ENCODE measurements around the gene LILRA1. TPM values are rescaled to one million over a fixed set of nuclear protein-coding genes. Genes with fewer than 3 reads are reported as not detected.
A peak's percentile ranks its signal among the peaks of the same experiment; 100 is the strongest.
"Not testable (repeated sequence)": the region's sequence is repeated elsewhere in the genome, so short reads cannot be mapped to it uniquely, and the experiment has no call there.

LILRA1 gene
- total RNA-seq, 4 donors from 2014 or later = 0.23 to 2.0 (median 0.47) TPM

- no peak for DNase-seq (ENCODE audit: extremely low spot score)
- Histone ChIP-seq H3K9me3 (peaks cover 0 to 12% (median 3%) of the 10 kb centered on the region in 4 donors), H3K27ac (replicated peaks in 1 of 4) (no peak overlapping the region), H3K27me3 (peaks cover 0 to 46% (median 0%) of the 10 kb centered on the region in 4 donors), H3K4me1 (no peaks in the 10 kb centered on the region), H3K36me3 (no peaks in the 10 kb centered on the region), H3K4me3 (no peak overlapping the region)
- no peak for TF ChIP-seq EP300 (IDR thresholded peaks at IDR 0.05)
- TF ChIP-seq POLR2A (IDR thresholded peaks at IDR 0.05; ENCODE audit: low read depth) = no peak
- TF ChIP-seq CTCF (IDR thresholded peaks at IDR 0.05) = no peak
- no peak for TF ChIP-seq POLR2AphosphoS5 (IDR thresholded peaks at IDR 0.05)
- intact Hi-C loops (cut with DNase I) = no loop called here
- WGBS = 75% methylated on average over 8 of the region's 8 CpGs
Observed at GRCh38 chr19:54626757-54627156, 33.3 kb downstream of the LILRA1 start.

- H3K27me3 ChIP-seq = peaks cover 0 to 57% (median 0%) of the 10 kb centered on the region in 4 donors
- H3K4me3 ChIP-seq; H3K27ac ChIP-seq (replicated peaks in 1 of 4); DNase-seq (ENCODE audit: extremely low spot score); intact Hi-C loops (cut with DNase I); H3K4me1 ChIP-seq; H3K36me3 ChIP-seq: not testable (repeated sequence)
- H3K9me3 ChIP-seq = peaks cover 0 to 12% (median 3%) of the 10 kb centered on the region in 4 donors
- 39% methylated on average over 4 of the region's 4 CpGs for WGBS
Observed at GRCh38 chr19:54627912-54628311, 34.5 kb downstream of the LILRA1 start.

- H3K36me3 ChIP-seq; H3K4me1 ChIP-seq; DNase-seq (ENCODE audit: extremely low spot score); H3K27ac ChIP-seq (replicated peaks in 1 of 4); intact Hi-C loops (cut with DNase I): not testable (repeated sequence)
- WGBS = 62% methylated on average over 9 of the region's 9 CpGs
- Histone ChIP-seq H3K9me3 (peaks cover 0 to 12% (median 3%) of the 10 kb centered on the region in 4 donors), H3K4me3 (peak within 1 kb of the TSS in 2 of 4 donors; percentile 16 to 30), H3K27me3 (peaks cover 0 to 78% (median 0%) of the 10 kb centered on the region in 4 donors)
Observed at GRCh38 chr19:54630262-54630661, 36.8 kb downstream of the LILRA1 start, which contains the start of gene LILRB1. Gene LILRB1, plus strand, starts transcription at chr19:54630484. Its CDS starts 590 bp downstream, at chr19:54631074.

GRCh38 chr19:54630782-54631181 lies 37.4 kb downstream of the LILRA1 start:
- Histone ChIP-seq H3K4me3 (peak overlapping the region in 2 of 4 donors; percentile 16 to 30), H3K27ac (replicated peaks in 1 of 4) (no peak overlapping the region), H3K4me1 (no peaks in the 10 kb centered on the region), H3K9me3 (peaks cover 0 to 12% (median 3%) of the 10 kb centered on the region in 4 donors), H3K27me3 (peaks cover 0 to 80% (median 0%) of the 10 kb centered on the region in 4 donors), H3K36me3 (no peaks in the 10 kb centered on the region)
- DNase-seq (ENCODE audit: extremely low spot score) = peak; percentile 87
- WGBS = 20% methylated on average over 5 of the region's 6 CpGs
- TF ChIP-seq POLR2AphosphoS5 (IDR thresholded peaks at IDR 0.05) = no peak
- TF ChIP-seq POLR2A (IDR thresholded peaks at IDR 0.05; ENCODE audit: low read depth) = no peak
- TF ChIP-seq EP300 (IDR thresholded peaks at IDR 0.05) = no peak
- no peak for TF ChIP-seq CTCF (IDR thresholded peaks at IDR 0.05)
- intact Hi-C loops (cut with DNase I) = no loop called here

GRCh38 chr19:54631489-54632337 lies 38.3 kb downstream of the LILRA1 start:
- H3K27ac ChIP-seq (replicated peaks in 1 of 4); H3K4me1 ChIP-seq; H3K9me3 ChIP-seq; H3K36me3 ChIP-seq; H3K4me3 ChIP-seq; intact Hi-C loops (cut with DNase I): not testable (repeated sequence)
- WGBS = 65% methylated on average over 23 of the region's 23 CpGs
- peak; percentile 89 for DNase-seq (ENCODE audit: extremely low spot score)
- H3K27me3 ChIP-seq = peaks cover 0 to 83% (median 0%) of the 10 kb centered on the region in 4 donors

- H3K36me3 ChIP-seq; H3K9me3 ChIP-seq; intact Hi-C loops (cut with DNase I); DNase-seq (ENCODE audit: extremely low spot score); H3K4me3 ChIP-seq; H3K27ac ChIP-seq (replicated peaks in 1 of 4); H3K4me1 ChIP-seq: not testable (repeated sequence)
- peaks cover 0 to 79% (median 0%) of the 10 kb centered on the region in 4 donors for H3K27me3 ChIP-seq
- WGBS = 83% methylated on average over 1 of the region's 16 CpGs
Observed at GRCh38 chr19:54632517-54632916, 39.1 kb downstream of the LILRA1 start.

Data from esophagus muscularis mucosa (tissue), 4 donors.